Activated naive CD8-positive, alpha-beta T cell treated with anti-CD3 and anti-CD28 coated beads, Interleukin-2, amount 10 ng/mL, durations not matched to agents 7 days and 5 days (primary cell): ENCODE measurements around the gene SLC7A14. TPM values are rescaled to one million over a fixed set of nuclear protein-coding genes. Genes with fewer than 3 reads are reported as not detected.

Experiments
- ATAC-seq: fragments of 150-1000 bp; cut with Tn5 transposase; one replicate; pipeline ENCODE4 v1.10.0; 2021; ENCODE audit warnings: low read depth, moderate library complexity
- POLR2A ChIA-PET: fragments of 350-600 bp; sonication (Branson Sonifier 250); formaldehyde crosslinking; loops from one replicate; lab custom pipeline; 2021; ENCODE audit warnings: antibody characterized with exemption; lab: Charles Lee
- DNase-seq: peaks from one replicate; pipeline ENCODE4 v3.0.0; 2021
- H3K27ac Mint-ChIP-seq: one replicate; pipeline ENCODE4 v1.8.0; 2022; ENCODE audit warnings: mild to moderate bottlenecking, mixed read lengths
- H3K27me3 Mint-ChIP-seq: one replicate; pipeline ENCODE4 v1.8.0; 2022; ENCODE audit warnings: mild to moderate bottlenecking, moderate library complexity, mixed read lengths
- H3K36me3 Mint-ChIP-seq: one replicate; pipeline ENCODE4 v1.8.0; 2021; ENCODE audit warnings: mild to moderate bottlenecking, mixed read lengths
- H3K4me1 Mint-ChIP-seq: one replicate; pipeline ENCODE4 v1.8.0; 2021; ENCODE audit warnings: mixed read lengths
- H3K4me3 Mint-ChIP-seq: one replicate; pipeline ENCODE4 v1.8.0; 2022; ENCODE audit warnings: mild to moderate bottlenecking, moderate library complexity, mixed read lengths
- H3K9me3 Mint-ChIP-seq: one replicate; pipeline ENCODE4 v1.8.0; 2021; ENCODE audit warnings: mixed read lengths
- total RNA-seq, 2 experiments: library from RNA; stranded (reverse); gene quantifications; one replicate each; pipeline ENCODE4 v1.2.3, GENCODE V29; 2021

Gene SLC7A14
- not detected for total RNA-seq

DNA sequence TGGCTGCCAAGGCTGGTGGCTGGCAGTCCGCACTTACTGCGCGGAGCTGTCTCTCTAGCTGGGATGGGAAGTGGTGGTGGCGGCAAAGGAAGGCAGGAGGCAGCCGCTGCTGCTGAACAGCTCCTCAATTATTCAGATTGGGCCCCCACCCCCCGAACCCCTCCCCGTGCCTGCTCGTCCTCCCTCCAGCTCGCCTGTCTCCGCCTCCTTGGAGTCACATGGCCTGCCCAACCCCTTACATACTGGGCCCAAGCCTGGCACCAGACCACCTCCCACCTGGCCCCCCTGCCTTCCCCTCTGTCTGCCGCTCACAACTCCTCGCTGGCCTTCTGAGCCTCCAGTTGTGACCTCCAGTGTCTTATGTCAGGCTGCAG, at the start of gene SLC7A14:
TSS of gene SLC7A14 (minus strand) at position 139 of the 374 bp plus-strand sequence. CDS start 59,139 bp downstream, outside the sequence.
- H3K4me3 Mint-ChIP-seq, result no peak within 1 kb of the TSS
- peaks cover 42% of the 10 kb centered on the region for H3K27me3 Mint-ChIP-seq
- H3K9me3 Mint-ChIP-seq, result peaks cover 2% of the 10 kb centered on the region
- no peak for DNase-seq
- no peak for ATAC-seq
- no peak within 1 kb of the TSS for H3K27ac Mint-ChIP-seq
- no peaks in the 10 kb centered on the region for H3K36me3 Mint-ChIP-seq
- H3K4me1 Mint-ChIP-seq, result no peaks in the 10 kb centered on the region
- POLR2A ChIA-PET, result no interaction called here

- H3K27me3 Mint-ChIP-seq, result peaks cover 10% of the 10 kb centered on the region
- H3K4me3 Mint-ChIP-seq, result no peak overlapping the region
- POLR2A ChIA-PET, result no interaction called here
- no peak for DNase-seq
- H3K4me1 Mint-ChIP-seq, result no peaks in the 10 kb centered on the region
- H3K36me3 Mint-ChIP-seq, result no peaks in the 10 kb centered on the region
- H3K9me3 Mint-ChIP-seq, result no peaks in the 10 kb centered on the region
- H3K27ac Mint-ChIP-seq, result no peak overlapping the region
- ATAC-seq, result no peak
Measured at GRCh38 chr3:170635385-170635735, 49.5 kb upstream of the SLC7A14 start.

GRCh38 chr3:170634663-170635384, 48.9 kb upstream of the SLC7A14 start:
- Mint-ChIP-seq H3K27me3 (peaks cover 10% of the 10 kb centered on the region), H3K27ac (no peak overlapping the region), H3K4me3 (no peak overlapping the region), H3K4me1 (no peaks in the 10 kb centered on the region), H3K36me3 (no peaks in the 10 kb centered on the region), H3K9me3 (no peaks in the 10 kb centered on the region)
- no peak for DNase-seq
- ATAC-seq, result no peak
- POLR2A ChIA-PET, result no interaction called here

DNA sequence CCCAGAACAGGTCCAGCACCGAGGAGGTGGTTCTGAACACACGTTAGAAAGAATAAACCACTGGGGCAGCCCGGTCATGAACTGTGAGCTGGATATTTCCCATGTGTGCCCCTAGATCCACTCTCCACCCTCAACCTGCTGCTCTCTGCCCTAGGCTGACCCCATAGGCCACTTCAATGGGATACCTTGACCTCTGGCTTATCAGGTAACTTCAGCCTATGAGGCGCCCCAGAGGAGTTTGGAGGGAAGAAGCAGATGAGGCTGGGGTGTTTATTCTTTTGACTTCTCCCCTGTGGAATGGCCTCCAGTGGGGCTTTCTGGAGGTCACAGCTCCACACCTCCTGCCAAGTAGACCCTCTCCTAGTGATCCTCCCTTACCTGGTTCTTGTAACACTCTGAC, 47.7 kb upstream of the SLC7A14 start:
- H3K27ac Mint-ChIP-seq, result no peak overlapping the region
- no peaks in the 10 kb centered on the region for H3K36me3 Mint-ChIP-seq
- DNase-seq (no peak), ATAC-seq (no peak)
- POLR2A ChIA-PET, result no interaction called here
- H3K9me3 Mint-ChIP-seq, result no peaks in the 10 kb centered on the region
- no peak overlapping the region for H3K4me3 Mint-ChIP-seq
- no peaks in the 10 kb centered on the region for H3K4me1 Mint-ChIP-seq
- H3K27me3 Mint-ChIP-seq, result peaks cover 12% of the 10 kb centered on the region

- no peaks in the 10 kb centered on the region for H3K4me1 Mint-ChIP-seq
- POLR2A ChIA-PET, result no interaction called here
- H3K27me3 Mint-ChIP-seq, result peaks cover 15% of the 10 kb centered on the region
- no peak overlapping the region for H3K27ac Mint-ChIP-seq
- H3K4me3 Mint-ChIP-seq, result no peak overlapping the region
- no peak for ATAC-seq
- H3K9me3 Mint-ChIP-seq, result no peaks in the 10 kb centered on the region
- H3K36me3 Mint-ChIP-seq, result no peaks in the 10 kb centered on the region
- no peak for DNase-seq
Measured at GRCh38 chr3:170632780-170633179, 46.9 kb upstream of the SLC7A14 start.

DNA sequence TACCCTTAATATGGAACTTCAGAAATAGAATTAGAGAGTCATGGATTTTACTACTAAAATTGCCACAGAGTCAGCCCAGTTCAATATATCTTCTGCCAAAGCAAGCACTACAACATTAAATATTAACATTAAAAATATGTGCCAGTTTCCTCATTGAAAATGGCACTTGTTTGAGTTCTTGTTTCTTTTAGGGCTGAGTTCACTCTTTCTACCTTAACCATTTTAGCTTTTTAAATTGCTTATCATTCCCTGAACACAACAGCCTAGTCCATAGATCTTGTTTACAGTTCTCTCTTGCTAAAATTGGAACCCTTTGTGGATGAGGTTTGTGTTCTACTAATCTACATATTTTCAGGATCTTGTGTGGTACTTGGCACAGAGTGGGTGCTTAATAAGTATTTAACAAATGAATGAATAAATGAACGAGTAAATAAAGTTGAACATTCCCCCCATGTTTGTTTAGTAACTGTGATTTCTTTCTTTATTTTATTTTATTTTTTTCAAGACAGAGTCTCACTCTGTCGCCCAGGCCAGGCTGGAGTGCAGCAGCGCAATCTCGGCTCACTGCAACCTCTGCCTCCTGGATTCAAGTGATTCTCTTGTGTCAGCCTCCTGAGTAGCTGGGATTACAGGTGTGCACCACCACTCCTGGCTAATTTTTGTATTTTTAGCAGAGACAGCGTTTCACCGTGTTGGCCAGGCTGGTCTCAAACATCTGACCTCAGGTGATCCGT, 46.0 kb upstream of the SLC7A14 start:
- Mint-ChIP-seq H3K4me1 (no peaks in the 10 kb centered on the region), H3K27me3 (peaks cover 15% of the 10 kb centered on the region), H3K27ac (no peak overlapping the region), H3K36me3 (no peaks in the 10 kb centered on the region), H3K4me3 (no peak overlapping the region), H3K9me3 (no peaks in the 10 kb centered on the region)
- POLR2A ChIA-PET, result no interaction called here
- no peak for ATAC-seq
- DNase-seq, result no peak

GRCh38 chr3:170623524-170623923, 37.6 kb upstream of the SLC7A14 start:
- no peak overlapping the region for H3K4me3 Mint-ChIP-seq
- H3K27ac Mint-ChIP-seq, result no peak overlapping the region
- POLR2A ChIA-PET, result no interaction called here
- H3K4me1 Mint-ChIP-seq, result no peaks in the 10 kb centered on the region
- DNase-seq, result no peak
- H3K36me3 Mint-ChIP-seq, result no peaks in the 10 kb centered on the region
- peaks cover 14% of the 10 kb centered on the region for H3K27me3 Mint-ChIP-seq
- H3K9me3 Mint-ChIP-seq, result no peaks in the 10 kb centered on the region
- ATAC-seq, result no peak

GRCh38 chr3:170622369-170623159, 36.7 kb upstream of the SLC7A14 start:
- ATAC-seq (no peak), DNase-seq (no peak)
- Mint-ChIP-seq H3K9me3 (no peaks in the 10 kb centered on the region), H3K4me1 (no peaks in the 10 kb centered on the region), H3K36me3 (no peaks in the 10 kb centered on the region), H3K27me3 (peaks cover 12% of the 10 kb centered on the region), H3K4me3 (no peak overlapping the region), H3K27ac (no peak overlapping the region)
- POLR2A ChIA-PET, result no interaction called here

GRCh38 chr3:170621256-170621655, 35.4 kb upstream of the SLC7A14 start:
- ATAC-seq, result no peak
- H3K4me1 Mint-ChIP-seq, result no peaks in the 10 kb centered on the region
- no peaks in the 10 kb centered on the region for H3K36me3 Mint-ChIP-seq
- DNase-seq, result no peak
- H3K27ac Mint-ChIP-seq, result no peak overlapping the region
- no peak overlapping the region for H3K4me3 Mint-ChIP-seq
- POLR2A ChIA-PET, result no interaction called here
- no peaks in the 10 kb centered on the region for H3K9me3 Mint-ChIP-seq
- peaks cover 8% of the 10 kb centered on the region for H3K27me3 Mint-ChIP-seq

GRCh38 chr3:170614214-170614966, 28.5 kb upstream of the SLC7A14 start:
- no peak for DNase-seq
- no peak for ATAC-seq
- no peaks in the 10 kb centered on the region for H3K36me3 Mint-ChIP-seq
- H3K4me3 Mint-ChIP-seq, result no peak overlapping the region
- no peak overlapping the region for H3K27ac Mint-ChIP-seq
- POLR2A ChIA-PET, result no interaction called here
- H3K9me3 Mint-ChIP-seq, result no peaks in the 10 kb centered on the region
- no peaks in the 10 kb centered on the region for H3K4me1 Mint-ChIP-seq
- peaks cover 4% of the 10 kb centered on the region for H3K27me3 Mint-ChIP-seq

- POLR2A ChIA-PET, result no interaction called here
- Mint-ChIP-seq H3K36me3 (no peaks in the 10 kb centered on the region), H3K27ac (no peak overlapping the region), H3K4me3 (no peak overlapping the region), H3K4me1 (no peaks in the 10 kb centered on the region), H3K9me3 (no peaks in the 10 kb centered on the region), H3K27me3 (no peaks in the 10 kb centered on the region)
- no peak for DNase-seq
- no peak for ATAC-seq
Measured at GRCh38 chr3:170611751-170612150, 25.9 kb upstream of the SLC7A14 start.

DNA sequence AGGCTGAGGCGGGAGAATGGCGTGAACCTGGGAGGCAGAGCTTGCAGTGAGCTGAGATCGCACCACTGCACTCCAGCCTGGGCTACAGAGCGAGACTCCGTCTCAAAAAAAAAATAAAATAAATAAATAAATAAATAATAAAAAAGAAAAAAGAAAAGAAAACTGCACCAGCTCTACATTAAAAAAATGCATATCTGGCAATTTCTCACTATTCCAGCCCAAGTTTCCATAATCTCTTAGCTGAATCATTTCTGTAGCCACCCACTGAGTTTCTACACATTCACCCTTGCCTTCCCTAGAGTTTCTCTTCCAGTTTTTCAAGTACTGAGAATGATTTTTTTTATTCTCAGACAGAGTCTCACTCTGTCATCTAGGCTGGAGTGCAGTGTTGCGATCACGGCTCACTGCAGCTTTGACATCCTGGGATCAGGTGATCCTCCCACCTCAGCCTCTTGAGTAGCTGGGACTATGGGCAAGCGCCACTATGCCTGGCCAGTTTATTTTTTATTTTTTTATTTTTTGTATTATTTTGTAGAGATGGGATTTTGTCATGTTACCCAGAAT, 24.5 kb upstream of the SLC7A14 start:
- Mint-ChIP-seq H3K9me3 (no peaks in the 10 kb centered on the region), H3K27ac (no peak overlapping the region), H3K4me1 (no peaks in the 10 kb centered on the region), H3K27me3 (no peaks in the 10 kb centered on the region), H3K4me3 (no peak overlapping the region), H3K36me3 (no peaks in the 10 kb centered on the region)
- no peak for DNase-seq
- POLR2A ChIA-PET, result no interaction called here
- no peak for ATAC-seq

DNA sequence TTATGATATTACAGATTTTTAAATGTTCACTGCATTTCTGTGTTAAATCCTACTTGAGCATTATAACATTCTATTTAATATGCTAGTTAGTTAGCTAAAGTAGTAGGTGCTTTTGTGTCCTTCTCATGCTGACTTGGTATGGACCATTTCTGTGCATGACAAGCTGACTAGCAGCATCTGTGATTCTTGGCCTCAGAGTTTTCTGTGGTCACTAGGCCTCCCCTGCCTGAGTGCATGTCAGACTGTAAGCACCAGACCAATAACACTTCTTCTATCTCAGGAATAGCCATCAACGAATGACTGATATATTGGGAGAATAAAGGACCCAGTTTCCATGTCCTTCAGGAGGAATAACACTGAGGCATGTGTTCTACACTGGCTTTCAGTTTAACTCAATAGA, 22.6 kb upstream of the SLC7A14 start:
- Mint-ChIP-seq H3K9me3 (no peaks in the 10 kb centered on the region), H3K4me1 (no peaks in the 10 kb centered on the region), H3K4me3 (no peak overlapping the region), H3K27ac (no peak overlapping the region), H3K36me3 (no peaks in the 10 kb centered on the region), H3K27me3 (no peaks in the 10 kb centered on the region)
- POLR2A ChIA-PET, result no interaction called here
- DNase-seq, result no peak
- no peak for ATAC-seq
